ENCODE measurements around the gene VKORC1. TPM values are rescaled to one million over a fixed set of nuclear protein-coding genes. Genes with fewer than 3 reads are reported as not detected.

VKORC1 gene
- total RNA-seq, 4 donors from 2014 or later, result 20.6 to 207 (median 102) TPM

DNA sequence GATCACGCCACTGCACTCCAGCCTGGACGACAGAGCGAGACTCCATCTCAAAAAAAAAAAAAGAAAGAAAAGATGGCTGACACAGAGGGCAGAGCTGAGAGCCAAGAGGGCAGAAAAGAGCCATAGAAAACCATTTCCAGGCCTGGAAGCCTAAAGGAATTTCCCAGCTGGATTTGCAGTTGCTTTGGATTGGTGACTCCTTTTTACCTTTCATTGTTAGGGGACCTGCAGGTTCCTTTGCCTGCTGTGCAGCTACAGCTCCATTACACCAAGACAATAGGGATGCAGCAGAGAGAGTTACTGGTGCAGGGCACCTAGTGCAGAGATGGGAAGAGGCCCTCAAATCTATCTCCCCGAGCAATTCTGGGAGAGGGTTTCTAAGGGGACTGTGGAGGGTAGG is 39.0 kb downstream of the VKORC1 start:
- Histone ChIP-seq H3K4me3 (no peak overlapping the region), H3K27ac (no peak overlapping the region), H3K9me3 (no peaks in the 10 kb centered on the region), H3K4me1 (peaks cover 0 to 4% (median 0%) of the 10 kb centered on the region in 4 donors), H3K27me3 (no peaks in the 10 kb centered on the region), H3K36me3 (no peaks in the 10 kb centered on the region)
- no peak for DNase-seq
- no peak for TF ChIP-seq POLR2A (IDR thresholded peaks at IDR 0.05)
- TF ChIP-seq, protein P1, sequence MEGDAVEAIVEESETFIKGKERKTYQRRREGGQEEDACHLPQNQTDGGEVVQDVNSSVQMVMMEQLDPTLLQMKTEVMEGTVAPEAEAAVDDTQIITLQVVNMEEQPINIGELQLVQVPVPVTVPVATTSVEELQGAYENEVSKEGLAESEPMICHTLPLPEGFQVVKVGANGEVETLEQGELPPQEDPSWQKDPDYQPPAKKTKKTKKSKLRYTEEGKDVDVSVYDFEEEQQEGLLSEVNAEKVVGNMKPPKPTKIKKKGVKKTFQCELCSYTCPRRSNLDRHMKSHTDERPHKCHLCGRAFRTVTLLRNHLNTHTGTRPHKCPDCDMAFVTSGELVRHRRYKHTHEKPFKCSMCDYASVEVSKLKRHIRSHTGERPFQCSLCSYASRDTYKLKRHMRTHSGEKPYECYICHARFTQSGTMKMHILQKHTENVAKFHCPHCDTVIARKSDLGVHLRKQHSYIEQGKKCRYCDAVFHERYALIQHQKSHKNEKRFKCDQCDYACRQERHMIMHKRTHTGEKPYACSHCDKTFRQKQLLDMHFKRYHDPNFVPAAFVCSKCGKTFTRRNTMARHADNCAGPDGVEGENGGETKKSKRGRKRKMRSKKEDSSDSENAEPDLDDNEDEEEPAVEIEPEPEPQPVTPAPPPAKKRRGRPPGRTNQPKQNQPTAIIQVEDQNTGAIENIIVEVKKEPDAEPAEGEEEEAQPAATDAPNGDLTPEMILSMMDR (IDR thresholded peaks at IDR 0.05), result no peak

DNA sequence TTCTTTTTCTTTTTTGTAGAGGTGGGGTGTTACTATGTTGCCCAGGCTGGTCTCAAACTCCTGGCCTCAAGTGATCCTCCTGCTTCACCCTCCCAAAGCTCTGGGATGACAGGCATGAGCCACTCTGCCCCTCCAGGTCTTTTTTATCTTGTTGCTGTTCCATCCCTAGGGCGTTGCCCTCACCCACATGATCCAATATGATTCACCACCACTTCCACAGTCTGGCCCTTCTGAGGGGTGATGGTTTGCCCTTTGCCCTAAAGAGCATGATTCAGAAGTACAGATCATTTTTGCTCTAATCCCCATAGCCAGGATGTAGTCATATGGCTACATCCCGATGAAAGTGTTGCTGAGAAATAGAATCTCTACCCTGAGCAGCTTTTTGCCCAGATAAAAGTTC is 42.5 kb downstream of the VKORC1 start:
- no peak for TF ChIP-seq POLR2A (IDR thresholded peaks at IDR 0.05)
- TF ChIP-seq, protein P1 (IDR thresholded peaks at IDR 0.05), result no peak
- Histone ChIP-seq H3K36me3 (no peaks in the 10 kb centered on the region), H3K4me1 (peaks cover 0 to 4% (median 0%) of the 10 kb centered on the region in 4 donors), H3K4me3 (no peak overlapping the region), H3K27ac (peak overlapping the region in 1 of 4 donors; percentile 65), H3K9me3 (no peaks in the 10 kb centered on the region), H3K27me3 (no peaks in the 10 kb centered on the region)
- DNase-seq, result peak in 2 of 3 donors; percentile 58 to 78

DNA sequence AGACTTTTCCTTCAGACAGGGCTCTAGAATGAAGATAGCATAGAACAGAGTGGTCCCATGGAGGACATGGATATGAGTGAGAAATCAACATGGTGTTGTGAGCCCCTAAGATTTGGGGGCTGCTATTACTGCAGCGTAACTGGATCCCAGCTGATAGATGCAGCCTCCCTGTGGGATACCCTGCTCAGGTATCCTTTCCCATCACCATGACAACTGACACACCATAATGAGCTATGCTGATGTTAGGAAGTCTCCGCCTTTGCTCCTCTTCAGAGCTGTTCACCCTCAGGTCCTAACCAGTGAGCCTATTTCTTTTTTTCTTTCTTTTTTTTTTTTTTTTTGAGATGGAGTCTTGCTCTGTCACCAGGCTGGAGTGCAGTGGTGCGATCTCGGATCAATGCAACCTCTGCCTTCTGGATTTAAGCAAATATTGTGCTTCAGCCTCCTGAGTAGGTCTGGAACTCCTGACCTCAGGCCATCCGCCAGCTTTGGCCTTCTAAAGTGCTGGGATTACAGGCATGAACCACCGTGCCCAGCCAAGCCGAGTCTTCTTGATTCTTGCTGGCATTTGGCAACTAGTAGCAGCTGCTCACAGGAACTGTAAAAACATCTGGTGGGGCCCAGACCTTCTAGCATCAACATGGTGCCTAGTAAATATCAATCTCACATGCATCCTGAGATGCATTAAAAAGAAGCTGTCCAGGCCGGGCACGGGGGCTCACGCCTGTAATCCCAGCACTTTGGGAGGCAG is 44.1 kb downstream of the VKORC1 start:
- H3K4me1 ChIP-seq, result peaks cover 0 to 4% (median 0%) of the 10 kb centered on the region in 4 donors
- H3K27ac ChIP-seq, result no peak overlapping the region
- H3K9me3 ChIP-seq, result no peaks in the 10 kb centered on the region
- no peak for DNase-seq
- H3K4me3 ChIP-seq, result no peak overlapping the region
- TF ChIP-seq POLR2A (IDR thresholded peaks at IDR 0.05), result no peak
- TF ChIP-seq, protein P1 (IDR thresholded peaks at IDR 0.05), result no peak
- H3K27me3 ChIP-seq, result no peaks in the 10 kb centered on the region
- no peaks in the 10 kb centered on the region for H3K36me3 ChIP-seq

DNA sequence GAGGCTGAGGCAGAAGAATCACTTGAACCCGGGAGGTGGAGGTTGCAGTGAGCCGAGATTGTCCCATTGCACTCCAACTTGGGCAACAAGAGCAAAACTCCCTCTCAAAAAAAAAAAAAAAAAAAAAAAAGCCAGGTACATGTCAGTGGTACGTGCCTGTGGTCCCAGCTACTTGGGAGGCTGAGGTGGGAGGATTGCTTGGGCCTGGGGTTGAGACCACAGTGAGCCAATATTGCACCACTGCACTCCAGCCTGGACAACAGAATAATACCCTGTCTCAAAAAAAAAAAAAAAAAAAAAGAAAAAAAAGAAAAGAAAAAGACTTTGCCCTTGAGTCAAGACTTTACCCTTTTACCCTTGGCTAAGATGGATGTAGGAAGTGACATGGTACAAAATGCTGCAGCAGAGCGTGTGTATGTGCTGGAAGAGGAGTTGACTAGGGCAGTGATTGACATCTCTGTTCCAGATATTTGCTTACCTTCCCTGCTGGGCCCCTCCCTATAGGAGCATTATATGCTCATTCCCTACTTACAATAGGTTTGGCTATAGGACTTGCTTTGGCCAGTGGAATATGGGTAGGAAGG is 50.6 kb downstream of the VKORC1 start:
- peaks cover 0 to 22% (median 2%) of the 10 kb centered on the region in 3 donors for H3K36me3 ChIP-seq
- TF ChIP-seq POLR2A (IDR thresholded peaks at IDR 0.05), result no peak
- TF ChIP-seq, protein P1 (IDR thresholded peaks at IDR 0.05), result no peak
- no peaks in the 10 kb centered on the region for H3K27me3 ChIP-seq
- H3K4me3 ChIP-seq, result no peak overlapping the region
- H3K27ac ChIP-seq, result peak overlapping the region in 2 of 4 donors; percentile 58 to 74
- no peaks in the 10 kb centered on the region for H3K9me3 ChIP-seq
- DNase-seq, result no peak
- H3K4me1 ChIP-seq, result peaks cover 0 to 13% (median 0%) of the 10 kb centered on the region in 4 donors

DNA sequence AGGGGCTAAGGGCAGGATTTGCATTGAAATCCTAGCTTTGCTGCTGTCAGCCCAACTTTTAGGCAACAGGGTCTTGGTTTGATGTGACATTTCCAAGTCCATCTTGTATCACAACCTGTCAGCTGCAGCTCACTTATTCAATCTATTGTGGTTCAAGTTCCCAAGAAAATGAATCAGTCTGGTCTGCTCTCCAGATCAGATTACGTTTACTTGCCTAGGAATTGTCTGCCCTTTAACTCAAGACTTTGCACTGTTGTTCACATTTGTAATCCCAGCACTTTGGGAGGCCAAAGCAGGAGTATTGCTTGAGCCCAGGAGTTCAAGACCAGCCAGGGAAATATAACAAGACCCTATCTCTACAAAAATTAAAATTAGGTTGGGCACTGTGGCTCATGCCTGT is 51.2 kb downstream of the VKORC1 start:
- no peak for DNase-seq
- Histone ChIP-seq H3K4me1 (peaks cover 0 to 13% (median 0%) of the 10 kb centered on the region in 4 donors), H3K9me3 (no peaks in the 10 kb centered on the region), H3K36me3 (peaks cover 0 to 29% (median 2%) of the 10 kb centered on the region in 3 donors), H3K27me3 (no peaks in the 10 kb centered on the region), H3K4me3 (no peak overlapping the region), H3K27ac (peak overlapping the region in 2 of 4 donors; percentile 22 to 43)
- no peak for TF ChIP-seq POLR2A (IDR thresholded peaks at IDR 0.05)

DNA sequence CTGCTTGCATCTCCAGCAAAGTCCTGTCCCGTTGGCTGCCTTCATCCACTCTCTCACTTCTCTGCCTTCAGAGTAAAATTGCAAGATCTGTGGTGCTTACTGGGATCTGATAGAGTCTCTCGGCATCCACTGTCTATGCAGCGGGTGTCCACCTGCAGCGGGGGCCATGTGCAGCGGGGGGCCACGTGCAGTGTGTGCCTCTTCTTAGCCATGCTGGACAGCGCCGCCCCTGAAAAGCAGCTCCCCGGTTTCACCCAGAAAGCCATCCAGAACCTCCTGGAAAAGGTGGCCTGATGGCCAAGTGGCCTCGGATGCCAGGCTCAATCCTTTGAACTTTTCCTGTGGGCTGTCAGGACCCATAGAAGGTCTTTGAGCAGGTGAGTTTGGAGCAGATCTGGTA is 51.7 kb downstream of the VKORC1 start:
- no peaks in the 10 kb centered on the region for H3K27me3 ChIP-seq
- no peak for DNase-seq
- no peak for TF ChIP-seq POLR2A (IDR thresholded peaks at IDR 0.05)
- TF ChIP-seq, protein P1 (IDR thresholded peaks at IDR 0.05), result no peak
- no peak overlapping the region for H3K4me3 ChIP-seq
- no peaks in the 10 kb centered on the region for H3K9me3 ChIP-seq
- H3K4me1 ChIP-seq, result peaks cover 0 to 13% (median 0%) of the 10 kb centered on the region in 4 donors
- peaks cover 0 to 34% (median 2%) of the 10 kb centered on the region in 3 donors for H3K36me3 ChIP-seq
- H3K27ac ChIP-seq, result peak overlapping the region in 1 of 4 donors; percentile 43

Data from Peyer's patch (tissue), 4 donors.